ENCODE data around the gene EPHX1.
A peak's percentile ranks its signal among the peaks of the same experiment; 100 is the strongest.
"Not testable (repeated sequence)": the region's sequence is repeated elsewhere in the genome, so short reads cannot be mapped to it uniquely, and the experiment has no call there.

The EPHX1 gene

GRCh38 chr1:225777583-225778336, 32.2 kb upstream of the EPHX1 start, which contains the start of gene SRP9:
SRP9 (plus strand) TSS chr1:225777826; CDS start chr1:225777941, 115 bp downstream.
- DNase-seq (ENCODE audit: low read depth) = peak; percentile 99

GRCh38 chr1:225778337-225778669, 31.6 kb upstream of the EPHX1 start:
- no peak for DNase-seq (ENCODE audit: low read depth)

DNA sequence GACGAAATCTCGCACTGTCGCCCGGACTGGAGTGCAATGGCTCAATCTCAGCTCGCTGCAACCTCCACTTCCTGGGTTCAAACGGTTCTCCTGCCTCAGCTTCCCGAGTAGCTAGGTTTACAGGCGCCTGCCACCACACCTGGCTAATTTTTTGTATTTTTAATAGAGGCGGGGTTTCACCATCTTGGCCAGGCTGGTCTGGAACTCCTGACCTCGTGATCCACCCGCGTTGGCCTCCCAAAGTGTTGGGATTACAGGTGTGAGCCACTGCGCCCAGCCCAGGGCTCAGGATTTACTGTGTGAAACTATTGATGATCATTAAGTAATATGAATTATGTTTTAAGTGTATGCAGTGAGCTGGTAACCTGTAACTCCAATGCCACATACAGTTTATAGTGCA, 30.8 kb upstream of the EPHX1 start:
- not testable (repeated sequence) for DNase-seq (ENCODE audit: low read depth)

DNA sequence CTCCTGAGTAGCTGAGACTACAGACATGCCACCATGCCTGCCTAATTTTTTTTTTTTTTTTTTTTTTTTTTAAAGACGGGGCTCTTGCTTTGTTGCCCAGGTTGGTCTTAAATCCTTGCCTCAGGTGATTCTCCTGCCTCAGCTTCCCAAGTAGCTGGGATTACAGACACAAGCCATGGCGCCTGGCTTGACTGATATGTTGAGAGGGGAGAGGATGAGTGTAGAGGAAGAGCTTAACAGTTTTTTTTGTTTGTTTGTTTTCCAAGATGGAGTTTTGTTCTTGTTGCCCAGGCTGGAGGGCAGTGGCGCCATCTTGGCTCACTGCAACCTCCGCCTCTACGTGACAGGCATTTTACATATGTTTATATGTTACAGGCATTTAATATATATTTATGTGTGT, 29.8 kb upstream of the EPHX1 start:
- DNase-seq (ENCODE audit: low read depth) = no peak

- no peak for DNase-seq (ENCODE audit: low read depth)
These were observed 29.3 kb upstream of the EPHX1 start for GRCh38 chr1:225780630-225781029.

DNA sequence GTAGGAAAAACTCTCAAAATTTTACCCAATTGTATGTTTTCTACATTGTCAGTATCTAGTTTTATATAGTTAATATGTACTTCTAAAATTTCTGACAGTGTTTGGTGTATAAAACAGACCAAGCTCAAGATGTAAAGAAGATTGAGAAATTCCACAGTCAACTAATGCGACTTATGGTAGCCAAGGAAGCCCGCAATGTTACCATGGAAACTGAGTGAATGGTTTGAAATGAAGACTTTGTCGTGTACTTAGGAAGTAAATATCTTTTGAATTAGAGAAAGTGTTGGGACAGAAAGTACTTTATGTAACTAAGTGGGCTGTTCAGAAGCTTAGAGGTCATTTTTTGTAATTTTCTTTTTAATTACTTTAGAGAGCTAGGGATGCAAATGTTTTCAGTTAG, 20.8 kb upstream of the EPHX1 start:
- not testable (repeated sequence) for DNase-seq (ENCODE audit: low read depth)

DNA sequence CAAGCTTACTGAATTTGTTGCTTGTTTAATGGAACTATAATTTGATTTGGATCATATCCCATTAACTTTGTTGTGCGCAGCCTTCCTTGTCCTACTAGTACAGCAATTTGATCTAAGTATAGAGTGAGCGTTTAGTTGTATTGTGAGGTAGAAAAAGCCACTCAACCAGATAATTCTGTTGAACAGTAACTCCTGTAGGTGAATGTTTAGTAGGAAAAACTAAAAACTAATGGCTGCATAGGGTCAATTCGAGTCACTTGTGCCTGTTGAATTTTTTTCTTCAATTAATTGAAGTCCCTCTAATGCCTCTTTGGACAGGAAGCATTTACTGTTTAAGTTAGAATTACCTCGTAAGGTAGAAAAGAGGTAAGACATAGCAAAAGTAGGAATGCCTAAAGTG, 15.0 kb upstream of the EPHX1 start:
- DNase-seq (ENCODE audit: low read depth) = no peak

DNA sequence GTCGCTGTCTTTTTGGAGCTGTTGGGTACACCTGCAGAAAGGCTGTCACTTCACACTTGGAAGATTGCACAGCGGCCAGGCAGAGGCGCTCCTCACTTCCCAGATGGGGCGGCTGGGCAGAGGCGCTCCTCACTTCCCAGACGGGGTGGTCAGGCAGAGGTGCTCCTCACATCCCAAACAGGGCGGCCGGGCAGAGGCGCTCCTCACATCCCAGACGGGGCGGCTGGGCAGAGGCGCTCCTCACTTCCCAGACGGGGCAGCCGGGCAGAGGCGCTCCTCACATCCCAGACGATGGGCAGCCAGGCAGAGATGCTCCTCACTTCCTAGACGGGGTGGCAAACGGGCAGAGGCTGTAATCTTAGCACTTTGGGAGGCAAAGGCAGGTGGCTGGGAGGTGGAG, 13.8 kb upstream of the EPHX1 start:
- not testable (repeated sequence) for DNase-seq (ENCODE audit: low read depth)

- DNase-seq (ENCODE audit: low read depth) = not testable (repeated sequence)
These were observed 8.8 kb upstream of the EPHX1 start for GRCh38 chr1:225801146-225801545.

DNA sequence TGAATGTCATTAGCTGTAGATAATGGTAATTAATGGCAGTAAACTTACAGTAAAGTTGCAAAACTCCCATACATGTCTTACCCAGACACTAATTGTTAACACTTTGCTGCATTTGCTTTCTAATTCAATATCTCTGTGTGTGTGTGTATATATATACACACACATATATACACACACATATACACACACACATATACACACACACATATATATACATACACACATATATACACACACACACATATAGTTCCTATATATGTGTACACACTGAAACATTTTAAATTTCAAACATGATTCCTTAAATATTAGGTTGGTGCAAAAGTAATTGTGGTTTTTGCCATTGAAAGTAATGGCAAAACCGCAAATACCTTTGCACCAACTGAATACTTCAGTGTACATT, 3.7 kb upstream of the EPHX1 start:
- DNase-seq (ENCODE audit: low read depth) = no peak

DNA sequence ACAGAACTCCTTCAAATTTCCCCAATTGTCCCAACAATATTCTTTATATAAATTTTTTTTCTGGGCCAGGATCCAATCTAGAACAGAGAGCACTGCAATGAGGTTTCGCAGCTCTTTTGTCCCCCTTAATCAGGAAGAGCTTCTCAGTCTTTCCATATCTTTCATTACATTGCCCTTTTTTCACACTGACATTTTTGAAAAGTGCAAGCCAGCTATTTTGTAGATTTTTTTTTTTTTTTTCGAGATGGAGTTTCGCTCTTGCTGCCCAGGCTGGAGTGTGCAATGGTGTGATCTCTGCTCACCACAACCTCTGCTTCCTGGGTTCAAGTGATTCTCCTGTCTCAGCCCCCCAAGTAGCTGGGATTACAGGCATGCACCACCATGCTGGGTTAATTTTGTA, 3.2 kb upstream of the EPHX1 start:
- not testable (repeated sequence) for DNase-seq (ENCODE audit: low read depth)

DNA sequence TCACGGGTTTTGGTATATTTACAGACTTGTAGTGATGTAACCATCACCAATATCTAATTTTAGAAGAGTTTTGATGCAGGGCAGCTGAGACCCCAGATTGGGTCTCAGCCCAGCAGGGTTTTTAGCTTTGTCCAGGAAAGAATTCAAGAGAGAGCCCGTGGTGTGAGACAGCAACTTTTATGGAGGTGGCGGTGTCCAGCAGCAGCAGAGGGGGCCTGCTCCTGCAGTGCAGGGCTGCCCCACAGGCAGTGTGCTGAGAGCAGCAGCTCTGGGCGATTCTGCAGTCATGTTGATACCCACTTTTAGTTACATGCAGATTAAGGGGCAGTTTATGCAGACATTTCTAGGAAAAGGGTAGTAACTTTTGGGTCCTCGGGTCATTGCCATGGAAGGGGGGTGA, 1.8 kb upstream of the EPHX1 start:
- no peak for DNase-seq (ENCODE audit: low read depth)

DNA sequence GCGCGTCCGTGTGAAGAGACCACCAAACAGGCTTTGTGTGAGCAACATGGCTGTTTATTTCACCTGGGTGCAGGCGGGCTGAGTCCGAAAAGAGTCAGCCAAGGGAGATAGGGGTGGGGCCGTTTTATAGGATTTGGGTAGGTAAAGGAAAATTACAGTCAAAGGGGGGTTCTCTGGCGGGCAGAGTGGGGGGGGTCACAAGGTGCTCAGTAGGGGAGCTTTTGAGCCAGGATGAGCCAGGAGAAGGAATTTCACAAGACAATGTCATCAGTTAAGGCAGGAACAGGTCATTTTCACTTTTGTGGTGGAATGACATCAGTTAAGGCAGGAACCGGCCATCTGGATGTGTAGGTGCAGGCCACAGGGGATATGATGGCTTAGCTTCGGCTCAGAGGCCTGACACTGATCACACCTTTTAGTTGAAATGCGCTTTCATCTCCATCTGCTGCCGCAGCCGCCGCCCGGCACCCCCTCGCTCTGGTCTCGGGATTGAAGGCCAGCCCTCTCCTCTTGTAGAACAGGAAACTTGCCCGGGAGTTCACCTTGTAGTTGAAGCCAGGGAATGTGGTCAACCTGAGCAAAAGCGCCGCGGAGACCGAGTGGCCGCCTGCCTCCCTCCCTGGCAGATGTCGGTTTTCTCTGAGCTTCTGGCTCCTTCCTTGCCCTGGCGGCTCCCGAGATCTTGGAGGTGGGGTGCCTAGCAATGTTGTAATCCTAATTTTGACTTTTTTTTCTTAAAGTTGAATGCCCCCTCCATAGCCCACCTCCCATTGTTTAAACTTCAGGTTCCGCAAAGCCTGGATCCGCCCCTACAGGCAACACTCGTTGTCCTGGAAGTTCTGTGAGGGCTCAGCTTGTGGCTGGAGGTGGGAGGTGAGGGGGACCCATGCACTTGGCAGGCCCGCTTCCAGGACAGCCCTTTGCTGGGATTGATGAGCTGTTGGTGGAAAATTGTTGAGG, 935 bp downstream of the EPHX1 start:
- not testable (repeated sequence) for DNase-seq (ENCODE audit: low read depth)

DNA sequence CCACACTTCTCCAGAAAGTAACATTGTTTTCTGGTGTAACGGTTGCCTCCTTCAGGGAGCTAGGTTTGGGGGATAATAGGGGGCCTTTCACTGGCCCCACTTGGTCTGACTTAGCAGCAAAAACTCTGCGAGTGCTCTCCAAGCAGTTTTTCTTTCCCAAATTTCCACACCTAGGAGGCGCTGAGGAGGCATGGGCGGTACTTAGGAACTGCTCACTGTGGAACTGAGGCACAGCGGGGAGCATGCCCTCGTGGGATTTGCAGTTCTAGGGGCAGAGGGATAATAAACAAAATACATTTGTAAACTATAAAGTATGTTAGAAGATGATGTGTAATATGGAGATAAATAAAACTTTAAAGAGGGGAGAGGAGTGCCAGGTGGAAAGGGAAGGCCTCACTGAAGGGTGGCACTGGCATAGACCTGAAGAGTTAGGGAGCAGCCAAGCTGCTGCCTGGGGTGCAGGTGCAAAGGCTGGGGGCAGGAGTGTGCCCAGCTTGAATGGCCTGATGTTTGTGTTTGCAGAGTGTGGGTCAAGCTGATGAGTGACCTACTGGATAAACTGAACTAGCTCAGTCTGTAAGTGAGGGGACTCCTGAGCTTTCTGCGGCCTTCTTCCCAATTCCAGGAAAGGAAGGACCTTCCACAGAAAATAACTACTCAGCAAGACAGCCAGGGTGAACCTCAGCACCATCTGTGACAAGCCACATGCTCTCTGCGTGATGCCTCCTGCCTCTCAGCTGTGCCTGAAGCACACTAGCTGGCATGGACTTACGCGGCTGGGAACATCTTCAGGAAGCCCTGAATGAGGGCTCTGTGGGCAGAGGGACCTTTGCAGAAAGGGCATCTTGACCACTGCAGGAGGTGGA, 1.9 kb downstream of the EPHX1 start:
- DNase-seq (ENCODE audit: low read depth) = peak; percentile 20

- DNase-seq (ENCODE audit: low read depth) = no peak
These were observed 2.7 kb downstream of the EPHX1 start for GRCh38 chr1:225812488-225813213.

GRCh38 chr1:225813214-225813964, 3.5 kb downstream of the EPHX1 start:
- DNase-seq (ENCODE audit: low read depth) = no peak

DNA sequence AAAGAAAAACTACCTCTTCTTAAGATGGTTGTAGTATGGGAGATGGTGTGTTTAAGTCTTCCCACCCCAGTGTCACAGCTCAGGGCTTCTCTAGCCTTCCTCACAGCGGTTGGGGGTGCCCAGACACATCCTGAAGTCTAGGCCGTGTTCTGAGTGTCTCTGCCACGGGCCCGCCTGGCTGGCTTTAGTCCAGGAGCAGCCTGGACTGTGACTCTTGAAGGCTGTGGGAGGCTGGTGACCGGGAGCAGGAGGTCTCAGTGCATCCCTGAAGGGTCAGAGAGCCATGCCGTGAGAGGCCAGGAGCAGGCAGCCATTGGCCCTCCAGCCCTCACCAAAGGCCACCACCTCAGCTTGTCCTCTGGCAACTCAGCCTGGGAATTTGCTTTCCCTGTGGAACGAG, 4.5 kb downstream of the EPHX1 start:
- DNase-seq (ENCODE audit: low read depth) = no peak

GRCh38 chr1:225815090-225815489, 5.2 kb downstream of the EPHX1 start:
- DNase-seq (ENCODE audit: low read depth) = not testable (repeated sequence)

DNA sequence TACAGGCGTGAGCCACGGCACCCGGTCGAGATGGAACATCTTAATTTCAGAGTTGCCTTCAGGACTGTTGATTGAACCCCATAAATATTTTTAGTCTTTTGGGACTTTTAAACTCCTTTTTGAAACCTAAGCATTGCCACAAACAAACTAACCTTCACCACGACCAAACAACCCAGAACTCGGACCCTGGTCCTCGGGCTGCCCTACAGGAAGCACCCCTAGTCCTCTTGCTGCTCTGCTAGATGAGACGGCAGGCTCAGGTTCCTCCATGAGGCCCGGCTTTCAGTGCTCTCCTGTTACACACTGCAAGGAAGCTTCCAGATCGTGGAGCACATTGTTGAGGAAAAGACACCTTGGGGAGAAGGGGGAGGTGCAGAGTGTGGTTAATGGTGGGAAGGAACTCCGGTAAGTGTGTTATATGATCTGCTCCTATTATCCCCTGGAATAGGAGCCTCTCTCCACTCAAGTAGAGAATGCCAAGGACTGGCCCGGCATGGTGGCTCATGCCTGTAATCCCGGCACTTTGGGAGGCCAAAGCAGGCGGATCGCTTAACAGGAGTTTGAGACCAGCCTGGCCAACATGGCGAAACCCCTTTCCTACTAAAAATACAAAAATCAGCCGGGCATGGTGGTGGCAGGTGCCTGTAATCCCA, 5.7 kb downstream of the EPHX1 start:
- no peak for DNase-seq (ENCODE audit: low read depth)

All from ELR (cell line).